Measurements from ENCODE around the gene LMOD3. TPM values are rescaled to one million over a fixed set of nuclear protein-coding genes. Genes with fewer than 3 reads are reported as not detected.

The LMOD3 gene
- total RNA-seq, 1 donor from 2014 or later: 0.09 TPM

DNA sequence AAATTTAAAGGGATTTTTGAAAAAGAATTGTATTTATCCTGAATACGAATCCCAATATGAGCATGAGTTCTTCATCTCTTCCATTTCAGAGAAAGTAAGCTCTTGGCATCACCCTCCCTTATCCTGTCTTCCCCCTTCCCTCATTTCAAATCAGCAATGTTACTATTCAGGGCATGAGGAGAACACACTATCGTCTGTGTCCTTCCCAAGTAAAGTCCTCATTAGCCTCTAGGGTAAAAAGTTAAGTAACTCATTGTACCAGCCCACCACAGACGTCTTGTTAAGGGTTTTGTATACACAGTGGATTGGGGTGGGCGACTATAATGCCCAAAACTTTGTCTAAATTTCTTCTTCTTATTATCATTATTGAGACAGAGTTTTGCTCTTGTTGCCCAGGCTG lies 22.8 kb downstream of the LMOD3 start:
- intact Hi-C loops (cut with DNase I): no loop called here
- DNase-seq (ENCODE audit: low spot score) (no peak), ATAC-seq (no peak)

DNA sequence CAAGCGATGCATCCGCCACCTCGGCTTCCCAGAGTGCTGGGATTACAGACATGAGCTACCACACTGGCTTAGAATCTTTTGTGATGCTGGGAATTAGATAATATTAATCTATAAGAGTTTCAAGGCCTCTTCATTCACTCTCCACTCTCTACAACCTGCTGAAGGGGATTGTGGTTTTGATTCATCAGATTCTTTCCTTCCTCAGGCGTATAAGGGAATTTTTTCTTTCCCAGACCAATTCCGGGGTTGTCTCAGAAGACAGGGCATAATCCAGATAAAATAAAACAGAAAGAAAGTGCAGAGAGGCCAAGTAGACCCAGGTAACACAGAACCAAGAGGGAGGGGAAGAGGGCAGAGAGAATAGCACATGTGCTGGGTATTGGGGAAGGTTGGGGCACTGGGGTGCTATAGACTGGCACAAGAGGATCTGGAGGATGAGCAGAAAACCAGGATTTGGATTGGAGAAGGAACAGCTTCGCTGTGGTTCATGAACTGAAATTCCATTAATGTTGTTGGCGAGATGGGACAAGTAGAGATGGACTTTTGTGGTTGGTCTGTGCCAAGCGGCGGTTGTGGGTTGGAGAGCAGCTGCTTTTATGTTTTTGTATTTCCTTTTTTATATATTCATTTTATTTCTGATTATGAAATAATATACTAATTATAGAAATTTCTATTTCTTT lies 24.8 kb downstream of the LMOD3 start:
- intact Hi-C loops (cut with DNase I): no loop called here
- DNase-seq (ENCODE audit: low spot score) (no peak), ATAC-seq (no peak)

DNA sequence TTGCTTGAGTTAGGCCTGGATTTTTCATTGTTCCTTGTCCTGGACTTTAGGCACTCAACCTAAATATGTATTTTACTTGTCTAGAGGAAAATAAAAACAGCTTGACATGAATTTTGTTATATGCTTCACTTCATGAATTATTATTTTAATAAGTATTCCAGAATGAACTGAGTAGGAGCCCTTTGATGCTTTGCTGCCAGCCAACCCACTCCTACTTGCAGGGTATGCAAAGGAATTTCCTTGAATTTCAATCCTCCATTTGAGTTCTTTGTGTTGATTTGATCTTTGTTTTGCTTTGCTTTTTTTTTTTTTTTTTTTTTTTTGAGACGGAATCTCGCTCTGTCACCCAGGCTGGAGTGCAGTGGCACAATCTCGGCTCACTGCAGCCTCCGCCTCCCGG lies 26.1 kb downstream of the LMOD3 start:
- ATAC-seq (no peak), DNase-seq (ENCODE audit: low spot score) (no peak)
- intact Hi-C loops (cut with DNase I): no loop called here

DNA sequence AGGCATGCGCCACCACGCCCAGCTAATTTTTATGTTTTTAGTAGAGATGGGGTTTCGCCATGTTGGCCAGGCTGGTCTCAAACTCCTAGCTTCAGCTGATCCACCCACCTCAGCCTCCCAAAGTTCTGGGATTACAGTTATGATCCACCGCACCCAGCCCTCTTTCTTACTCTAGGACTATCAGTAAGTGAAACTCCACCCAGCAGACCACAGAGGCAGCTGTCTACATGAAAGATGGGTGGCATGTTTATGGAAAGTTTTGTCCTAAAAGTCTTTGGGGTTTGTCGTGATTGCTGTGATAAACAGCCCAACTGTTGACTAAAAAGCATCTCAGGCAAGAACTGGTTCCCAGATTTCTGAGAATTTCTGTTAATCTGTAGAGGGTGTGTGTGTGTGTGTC lies 26.8 kb downstream of the LMOD3 start:
- ATAC-seq (no peak), DNase-seq (ENCODE audit: low spot score) (no peak)
- intact Hi-C loops (cut with DNase I): no loop called here

DNA sequence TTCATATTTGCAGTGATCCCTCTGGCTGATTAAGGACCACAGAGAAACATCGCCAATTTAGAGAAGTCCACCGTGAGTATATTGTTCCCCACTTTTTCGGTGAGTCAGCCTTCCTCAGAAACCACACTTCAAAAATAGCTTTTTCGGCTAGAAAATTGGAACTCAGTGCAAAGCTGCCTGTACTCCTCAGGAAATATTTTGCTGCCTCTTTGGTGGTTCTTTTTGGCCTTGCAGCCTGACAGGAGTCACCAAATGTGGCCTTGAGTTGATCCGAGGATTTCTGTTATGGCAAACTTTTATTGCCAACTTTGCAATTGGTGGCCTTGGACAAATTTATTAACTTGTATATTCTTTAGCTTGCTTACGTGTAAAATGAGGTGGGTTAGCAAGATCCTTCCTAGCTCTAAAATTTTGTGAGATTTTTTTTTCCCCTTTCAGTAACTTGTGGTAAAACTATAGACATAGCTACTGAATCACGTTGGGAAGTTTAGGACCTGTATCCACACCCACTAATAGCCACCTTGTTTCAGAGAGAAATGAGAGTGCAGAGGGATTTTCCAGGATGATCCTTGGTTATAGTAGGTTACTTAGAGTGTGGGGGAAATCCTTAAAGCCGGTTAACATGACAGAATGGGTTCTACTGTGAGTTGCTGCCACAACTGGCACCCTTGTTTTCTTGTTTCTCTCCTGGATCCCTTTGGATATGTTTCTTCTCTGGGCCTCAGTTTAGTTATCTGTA lies 27.8 kb downstream of the LMOD3 start:
- ATAC-seq (peak; percentile 66), DNase-seq (ENCODE audit: low spot score) (no peak)
- intact Hi-C loops (cut with DNase I): no loop called here

DNA sequence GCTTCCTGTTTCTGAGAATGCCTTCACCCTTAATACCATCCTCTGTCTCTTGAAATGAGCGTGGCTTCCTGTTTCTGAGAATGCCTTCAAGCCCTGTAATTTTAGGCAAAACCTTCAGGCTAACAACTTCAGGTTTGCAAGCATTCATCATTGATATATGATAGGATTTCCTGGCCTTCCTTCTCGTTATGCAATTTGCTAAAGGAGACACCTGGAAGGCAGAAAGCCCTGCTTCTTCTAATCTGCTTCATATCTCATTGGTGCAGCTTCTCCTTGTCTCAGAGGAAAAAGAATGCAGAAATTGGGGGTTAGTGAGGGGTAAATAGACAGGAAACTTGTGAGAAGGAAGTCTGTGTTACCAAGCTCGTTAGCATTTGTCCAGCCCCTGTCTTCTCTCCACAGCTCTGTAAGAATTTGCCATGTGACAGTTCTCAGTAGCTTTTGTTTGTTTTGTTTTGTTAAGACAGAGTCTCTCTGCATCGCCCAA lies 30.3 kb downstream of the LMOD3 start:
- ATAC-seq (peak; percentile 59), DNase-seq (ENCODE audit: low spot score) (no peak)
- intact Hi-C loops (cut with DNase I): no loop called here

DNA sequence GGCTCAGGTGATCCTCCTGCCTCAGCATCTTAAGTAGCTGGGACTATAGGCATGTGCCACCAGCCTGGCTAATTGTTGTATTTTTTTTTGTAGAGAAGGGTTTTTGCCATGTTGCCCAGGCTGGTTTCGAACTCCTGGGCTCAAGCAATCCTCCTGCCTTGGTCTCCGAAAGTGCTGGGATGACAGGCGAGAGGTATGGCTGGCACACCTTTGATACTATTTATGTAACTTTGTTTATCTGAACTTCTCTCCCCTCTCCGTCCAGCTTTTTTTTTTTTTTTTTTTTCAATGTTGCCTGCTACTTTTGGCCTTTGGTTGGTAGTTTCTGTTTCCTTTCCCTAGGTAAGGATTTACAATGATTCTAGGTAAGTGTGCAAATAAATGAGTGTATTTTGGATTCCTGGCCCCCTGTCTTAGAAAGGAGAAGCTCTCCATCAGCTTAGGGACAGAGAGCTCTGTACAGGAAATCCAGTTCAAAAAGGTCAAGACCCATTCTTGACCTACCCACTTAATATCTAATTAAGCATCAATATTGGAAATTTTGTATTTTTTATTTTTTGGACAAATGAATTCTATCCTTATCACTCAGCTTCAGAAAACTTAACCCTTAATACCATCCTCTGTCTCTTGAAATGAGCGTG lies 30.9 kb downstream of the LMOD3 start:
- no peak for ATAC-seq
- intact Hi-C loops (cut with DNase I): no loop called here
- no peak for DNase-seq (ENCODE audit: low spot score)

DNA sequence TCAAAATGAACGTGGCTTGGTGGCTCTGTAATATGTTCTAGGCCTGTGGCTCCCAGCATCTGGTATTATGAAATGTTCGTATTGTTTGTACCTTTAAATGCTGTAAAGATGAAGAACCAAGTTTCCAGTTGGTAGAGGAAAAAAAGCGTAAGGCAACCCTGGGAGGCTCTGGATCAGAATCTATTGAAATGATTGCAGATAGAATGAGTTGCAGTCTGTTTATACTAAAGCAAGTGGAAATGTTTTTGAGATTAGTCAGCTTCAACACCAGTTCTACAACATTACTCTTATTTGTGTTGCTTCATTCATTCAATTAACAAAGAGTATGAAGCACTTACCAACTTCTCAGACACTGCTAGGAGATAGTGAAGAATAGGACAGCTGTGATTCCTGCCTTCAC lies 32.4 kb downstream of the LMOD3 start:
- intact Hi-C loops (cut with DNase I): no loop called here
- DNase-seq (ENCODE audit: low spot score) (no peak), ATAC-seq (no peak)

DNA sequence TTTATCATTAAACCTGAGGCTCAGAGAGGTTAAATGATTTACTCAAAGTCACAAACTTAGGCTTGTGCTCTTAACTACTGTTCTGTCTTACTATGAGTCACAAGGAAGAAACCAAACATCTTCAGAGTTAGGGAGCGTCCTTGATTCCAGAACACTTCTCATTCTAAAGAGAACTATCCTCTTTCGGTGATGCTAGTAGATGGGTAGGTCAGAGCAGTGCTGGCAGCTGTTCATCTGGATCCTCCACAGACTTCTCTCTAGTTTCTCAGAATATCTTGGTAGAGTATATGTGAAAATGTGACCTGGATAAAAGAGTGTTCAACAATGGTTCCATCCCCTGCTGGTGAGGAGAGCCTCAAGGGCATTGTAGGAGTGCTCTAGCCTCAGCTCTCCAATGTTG lies 34.3 kb downstream of the LMOD3 start:
- intact Hi-C loops (cut with DNase I): no loop called here
- DNase-seq (ENCODE audit: low spot score) (no peak), ATAC-seq (no peak)

DNA sequence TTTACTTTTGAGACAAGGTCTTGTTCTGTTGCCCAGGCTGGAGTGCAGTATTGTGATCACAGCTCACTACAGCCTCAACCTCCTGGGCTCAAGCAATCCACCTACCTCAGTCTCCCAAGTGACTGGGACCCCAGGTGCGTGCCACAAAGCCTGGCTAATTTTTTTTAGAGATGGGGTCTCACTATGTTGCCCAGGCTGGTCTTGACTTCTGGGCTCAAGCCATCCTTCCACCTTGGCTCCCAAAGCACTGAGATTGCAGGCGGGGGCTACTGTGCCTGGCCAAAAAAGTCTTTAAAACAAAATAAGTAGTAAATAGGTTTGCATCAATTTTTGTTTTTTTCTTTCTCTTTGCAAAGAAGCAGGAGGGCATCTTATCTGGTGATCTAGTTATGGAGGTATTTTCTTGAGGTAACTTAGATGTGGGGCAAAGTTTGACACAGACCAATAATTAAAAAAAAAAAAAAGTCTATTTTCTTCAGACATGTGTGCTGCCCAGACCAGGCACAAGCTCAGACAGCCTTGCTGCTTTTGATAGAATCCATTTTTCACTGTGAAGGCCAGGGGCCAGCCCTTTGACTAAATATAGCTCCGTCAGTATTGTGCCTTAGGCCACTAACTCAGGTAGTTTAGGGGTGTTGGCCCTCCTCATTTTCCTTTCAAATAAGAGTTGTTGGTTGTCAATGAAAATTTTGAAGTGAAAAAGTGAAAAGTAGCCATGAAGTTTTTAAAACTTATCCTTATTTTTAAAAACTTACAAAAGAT lies 35.2 kb downstream of the LMOD3 start:
- no peak for DNase-seq (ENCODE audit: low spot score)
- ATAC-seq: no peak
- intact Hi-C loops (cut with DNase I): no loop called here

DNA sequence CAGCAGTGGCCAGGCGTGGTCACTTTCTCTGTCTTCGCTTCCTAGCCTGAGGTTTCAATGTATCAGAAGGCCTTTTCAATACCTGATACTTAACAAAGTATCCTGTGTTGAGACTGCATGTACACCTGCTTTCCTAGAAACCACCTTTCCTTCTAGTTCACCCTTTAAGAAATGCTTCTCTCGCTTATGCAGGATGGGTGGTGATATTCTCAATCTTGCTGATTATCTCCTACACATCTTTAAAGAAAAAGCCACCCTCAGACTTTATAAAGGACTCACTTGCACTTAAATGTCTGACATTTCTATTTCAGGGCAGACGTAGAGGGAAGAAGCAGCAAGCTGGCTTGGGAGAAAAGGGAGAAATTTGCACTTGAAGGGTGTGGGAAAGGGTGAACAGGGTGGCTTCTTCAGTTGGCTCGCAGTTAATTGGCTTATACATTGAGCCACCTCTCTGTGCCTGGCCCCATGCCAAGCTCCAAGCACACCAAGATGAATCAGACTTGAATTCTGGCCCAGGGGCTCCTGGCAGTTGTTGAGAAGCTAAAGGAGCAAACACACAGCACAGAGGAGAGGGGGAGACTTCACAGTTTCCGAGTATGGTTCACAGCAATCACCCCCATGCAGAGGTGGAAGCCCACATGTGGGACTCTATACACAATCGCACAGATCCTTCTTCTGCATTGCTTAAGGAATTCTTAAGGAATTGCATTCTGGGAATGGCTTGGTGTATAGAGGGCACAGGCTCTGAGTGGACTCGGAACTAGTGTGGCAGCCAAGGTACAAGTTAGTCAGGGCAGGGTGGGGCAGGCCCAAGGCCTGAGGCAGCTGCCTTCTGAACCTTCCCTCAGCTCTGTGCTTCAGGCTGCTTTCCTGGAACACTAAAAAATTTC lies 36.3 kb downstream of the LMOD3 start:
- intact Hi-C loops (cut with DNase I): no loop called here
- peak; percentile 75 for ATAC-seq
- DNase-seq (ENCODE audit: low spot score): peak; percentile 89

DNA sequence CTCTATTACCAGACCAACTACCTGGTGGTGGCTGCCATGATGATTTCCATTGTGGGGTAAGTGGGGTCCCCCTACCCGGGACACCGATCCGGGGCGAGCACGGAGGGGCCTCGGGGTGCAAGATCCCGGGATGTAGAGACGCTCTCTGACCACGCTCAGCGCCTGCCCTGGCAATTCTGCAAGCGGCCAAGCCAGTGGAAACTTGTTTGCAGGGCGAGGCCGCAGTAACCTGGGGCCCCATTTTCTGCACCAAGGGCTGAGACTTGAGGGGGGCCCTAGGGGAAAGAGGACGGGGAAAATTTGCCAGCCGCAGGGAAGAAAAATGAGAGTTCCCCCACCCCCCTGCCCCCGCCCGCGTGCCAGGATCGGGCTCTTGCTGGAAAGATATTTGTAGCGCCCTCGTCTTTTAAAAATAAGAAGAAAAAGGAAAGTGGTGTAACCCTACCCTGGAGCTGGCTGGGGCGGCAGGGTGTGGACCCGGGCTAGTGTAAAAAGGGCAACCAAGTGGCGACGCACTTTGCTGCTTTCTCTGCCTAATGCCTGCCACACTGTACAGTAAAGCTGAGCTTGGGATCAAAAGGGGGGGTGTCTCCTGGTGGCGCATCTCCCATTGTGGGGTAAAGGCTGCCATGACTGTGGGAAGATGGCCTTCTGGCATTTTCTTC lies 37.1 kb downstream of the LMOD3 start:
- intact Hi-C loops (cut with DNase I): no loop called here
- peak; percentile 59 for ATAC-seq
- peak; percentile 72 for DNase-seq (ENCODE audit: low spot score)

DNA sequence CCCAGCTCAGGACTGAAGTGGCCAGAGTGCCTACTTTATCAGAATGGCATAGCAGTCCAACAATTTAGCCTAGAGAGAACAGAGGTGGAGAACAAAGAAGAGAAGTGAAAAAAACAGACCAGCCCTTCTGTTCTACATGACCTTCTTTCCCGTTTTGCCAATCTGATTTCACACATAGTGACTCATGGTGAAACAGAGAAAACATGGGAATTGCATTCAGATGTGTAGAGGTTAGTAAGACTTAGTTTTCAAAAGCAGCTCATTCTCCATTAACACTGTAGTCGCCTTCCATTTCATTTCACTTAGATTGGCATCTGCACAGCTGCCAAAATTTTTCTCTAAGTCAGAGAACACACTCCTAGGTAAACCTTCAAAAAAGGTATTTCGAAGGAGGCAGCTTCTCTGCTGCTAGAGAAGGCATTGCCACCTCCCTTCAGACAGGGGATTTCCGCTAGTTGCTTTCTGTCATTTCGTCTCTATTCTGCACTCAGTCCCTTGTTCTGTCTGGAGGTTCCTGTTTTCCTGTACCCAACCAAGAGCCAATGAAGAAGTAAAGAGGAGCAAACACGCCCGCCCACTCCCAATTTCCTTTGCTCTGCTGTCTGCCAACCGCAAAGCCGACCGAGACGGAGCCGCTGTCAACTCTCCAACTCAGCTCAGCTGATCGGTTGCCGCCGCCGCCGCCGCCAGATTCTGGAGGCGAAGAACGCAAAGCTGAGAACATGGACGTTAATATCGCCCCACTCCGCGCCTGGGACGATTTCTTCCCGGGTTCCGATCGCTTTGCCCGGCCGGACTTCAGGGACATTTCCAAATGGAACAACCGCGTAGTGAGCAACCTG lies 37.8 kb downstream of the LMOD3 start, which contains the start of gene ARL6IP5:
Gene ARL6IP5, plus strand, starts transcription at position 612 of the 842 bp plus-strand sequence. Its CDS starts 111 bp downstream, at position 723.
- DNase-seq (ENCODE audit: low spot score) (peak; percentile 96), ATAC-seq (peak; percentile 88)
- intact Hi-C loops (cut with DNase I): no loop called here

DNA sequence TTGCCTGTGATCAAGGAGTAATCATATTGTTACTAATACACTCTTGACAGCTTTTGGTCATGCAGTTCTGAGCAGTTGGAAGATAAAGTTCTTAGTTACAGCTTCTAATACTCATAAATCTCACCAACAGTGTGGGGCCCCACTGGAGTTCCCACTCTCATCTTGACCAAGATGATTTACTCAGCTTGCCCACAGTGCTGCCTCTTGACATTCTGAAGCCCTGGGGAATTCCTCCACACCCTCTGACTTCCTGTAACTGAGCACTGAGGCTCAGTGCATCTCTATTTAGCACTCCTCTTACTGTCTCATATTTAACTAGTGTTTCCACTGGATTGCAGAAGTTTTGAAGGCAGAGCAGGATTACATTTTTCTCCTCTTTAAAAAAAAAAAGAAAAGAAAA lies 39.6 kb downstream of the LMOD3 start:
- DNase-seq (ENCODE audit: low spot score): peak; percentile 72
- no peak for ATAC-seq

DNA sequence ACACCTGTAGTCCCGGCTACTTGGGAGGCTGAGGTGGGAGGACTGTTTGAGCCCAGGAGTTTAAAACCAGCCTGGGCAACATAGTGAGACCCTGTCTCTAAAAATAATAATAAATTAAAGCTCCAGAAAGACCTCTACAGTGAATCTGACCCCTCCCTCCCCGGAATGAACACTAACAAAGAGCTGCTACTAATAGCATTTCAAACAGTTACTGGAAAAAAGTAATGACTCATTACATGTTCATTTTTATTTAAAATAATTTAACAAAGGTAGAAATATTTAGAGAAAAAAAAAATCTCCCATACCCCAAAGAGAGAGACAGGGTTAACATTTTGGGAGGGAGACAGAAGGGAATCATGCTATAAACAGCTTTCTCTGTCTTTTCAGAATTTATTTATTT lies 40.0 kb downstream of the LMOD3 start:
- ATAC-seq: no peak
- intact Hi-C loops (cut with DNase I): no loop called here
- DNase-seq (ENCODE audit: low spot score): no peak

More for the DNA sequence above, 39.6 kb downstream of the LMOD3 start:
- intact Hi-C loops (cut with DNase I): no loop called here

DNA sequence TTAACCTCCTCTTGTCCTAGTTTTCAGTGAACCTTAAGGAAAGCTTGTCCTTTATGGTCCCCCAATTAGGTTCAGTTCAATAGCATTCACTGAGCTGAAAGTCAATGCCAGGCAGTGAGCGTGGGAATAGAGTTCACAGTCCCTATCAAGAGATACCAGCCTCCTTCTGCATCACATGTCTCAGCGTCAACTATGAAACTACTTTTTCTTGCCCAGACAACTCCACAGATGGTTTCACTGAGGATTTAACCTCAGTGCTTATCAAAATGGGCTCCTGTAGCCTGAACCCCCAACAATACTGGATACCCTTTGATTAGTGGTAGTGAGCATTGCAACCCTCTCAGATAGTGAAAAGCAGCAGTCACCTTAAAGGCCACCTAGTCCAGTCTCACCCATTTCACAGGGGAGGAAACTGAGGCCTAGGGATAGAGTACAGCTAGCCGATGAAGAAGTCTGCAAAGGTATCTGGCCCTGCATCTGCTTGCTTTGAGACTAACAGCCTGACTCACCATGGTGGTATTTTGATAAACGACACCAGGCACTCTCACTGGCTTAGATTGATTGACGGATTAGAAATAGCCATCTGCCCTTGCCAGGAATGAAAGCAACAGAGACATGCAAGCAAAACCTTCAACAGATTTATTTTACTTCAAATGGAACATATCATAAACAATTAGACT lies 40.7 kb downstream of the LMOD3 start:
- DNase-seq (ENCODE audit: low spot score) (no peak), ATAC-seq (no peak)
- intact Hi-C loops (cut with DNase I): no loop called here

Measured in sciatic nerve (tissue), 2 donors.